Tibial nerve (tissue), 4 donors: ENCODE results near the gene DHCR7. TPM values are rescaled to one million over a fixed set of nuclear protein-coding genes. Genes with fewer than 3 reads are reported as not detected.

Experiments used
- DNase-seq, 2 donors: peaks; one replicate each; pipeline ENCODE4 v3.0.0-alpha.2; 2019; ENCODE audit warnings: low spot score in 2 of 2
- H3K27ac ChIP-seq, 4 donors: fragments of 200-600 bp; sonication (generic) in 3 of 4; one replicate each; pipeline ENCODE4 v1.5.1; 2017 to 2019; ENCODE audit warnings: mild to moderate bottlenecking in 1 of 4
- H3K27me3 ChIP-seq, 2 donors: fragments of 200-600 bp; sonication (generic) in 1 of 2; one replicate each; pipeline versions ENCODE4 v1.5.1 to v1.6.0; 2017 to 2019
- H3K36me3 ChIP-seq, 3 donors: fragments of 200-600 bp; sonication (generic); one replicate each; pipeline ENCODE4 v1.5.1; 2018 to 2019
- H3K4me1 ChIP-seq, 4 donors: fragments of 200-600 bp; sonication (generic) in 3 of 4; one replicate each; pipeline ENCODE4 v1.5.1; 2017 to 2019
- H3K4me3 ChIP-seq, 4 donors: fragments of 200-600 bp; sonication (generic) in 3 of 4; one replicate each; pipeline ENCODE4 v1.5.1; 2017 to 2019; ENCODE audit warnings: mild to moderate bottlenecking in 1 of 4, moderate library complexity in 1 of 4
- H3K9me3 ChIP-seq, 4 donors: fragments of 200-600 bp; sonication (generic) in 3 of 4; one replicate each; pipeline ENCODE4 v1.5.1; 2017 to 2019
- EP300 ChIP-seq, 2 donors: sonication (generic); formaldehyde crosslinking; IDR thresholded peaks; one replicate each; pipeline ENCODE4 v1.6.1; 2017; ENCODE audit warnings: antibody characterized with exemption in 2 of 2, mild to moderate bottlenecking in 1 of 2
- POLR2A ChIP-seq, 2 donors: fragments of 450-650 bp; IDR thresholded peaks; one replicate each; pipeline ENCODE4 v1.6.1; 2017; ENCODE audit warnings: antibody characterized with exemption in 2 of 2, mild to moderate bottlenecking in 2 of 2, moderate library complexity in 2 of 2
- WGBS, 2 donors: methylation state at CpG; one replicate each; pipeline ENCODE4 v1.1.5; 2018; 5-methylcytosine and 5-hydroxymethylcytosine counted together
- total RNA-seq, 4 donors: library from RNA; depleted of rRNA; stranded (reverse); fragments of >200 nt; gene quantifications; one replicate each; pipeline ENCODE4 v1.1.0, GENCODE V29; 2016
- TF ChIP-seq, protein P1 (sequence below), 5 experiments: fragments of 200-600 bp in 3 of 5; fragments of 450-650 bp in 2 of 5; sonication (generic) in 3 of 5; IDR thresholded peaks; one replicate each; pipeline ENCODE4 v1.5.1; 2016 to 2019; ENCODE audit warnings: antibody characterized with exemption in 5 of 5, mild to moderate bottlenecking in 3 of 5, moderate library complexity in 2 of 5

Gene DHCR7
- total RNA-seq, 4 donors from 2014 or later, result 10.3 to 17.3 (median 14.8) TPM

DNA sequence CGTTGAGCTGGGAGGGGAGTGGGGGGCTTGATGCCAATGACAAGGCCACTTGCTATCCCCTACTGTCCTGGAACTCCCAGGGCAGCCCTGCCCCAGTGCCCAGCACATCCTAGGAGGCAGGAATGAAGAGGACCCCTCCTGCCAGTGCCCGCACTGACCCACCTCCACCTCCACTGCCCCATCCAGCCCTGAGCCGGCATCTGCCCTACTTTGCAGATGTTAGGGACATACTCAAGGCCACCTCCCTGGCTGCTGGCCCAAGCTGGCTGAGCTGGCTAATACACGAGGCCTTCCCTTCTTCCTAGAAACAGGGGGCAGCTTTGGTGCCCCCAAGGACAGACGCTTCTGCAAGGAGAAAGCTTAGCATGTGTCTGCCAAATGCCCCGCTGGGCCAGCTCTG lies 10.8 kb downstream of the DHCR7 start:
- Histone ChIP-seq H3K4me3 (no peak overlapping the region), H3K4me1 (peaks cover 0 to 14% (median 0%) of the 10 kb centered on the region in 4 donors), H3K36me3 (peaks cover 0 to 81% (median 0%) of the 10 kb centered on the region in 3 donors), H3K27me3 (no peaks in the 10 kb centered on the region), H3K9me3 (no peaks in the 10 kb centered on the region), H3K27ac (no peak overlapping the region)
- TF ChIP-seq EP300 (IDR thresholded peaks at IDR 0.05) (no peak), POLR2A (IDR thresholded peaks at IDR 0.05) (no peak)
- TF ChIP-seq, protein P1, sequence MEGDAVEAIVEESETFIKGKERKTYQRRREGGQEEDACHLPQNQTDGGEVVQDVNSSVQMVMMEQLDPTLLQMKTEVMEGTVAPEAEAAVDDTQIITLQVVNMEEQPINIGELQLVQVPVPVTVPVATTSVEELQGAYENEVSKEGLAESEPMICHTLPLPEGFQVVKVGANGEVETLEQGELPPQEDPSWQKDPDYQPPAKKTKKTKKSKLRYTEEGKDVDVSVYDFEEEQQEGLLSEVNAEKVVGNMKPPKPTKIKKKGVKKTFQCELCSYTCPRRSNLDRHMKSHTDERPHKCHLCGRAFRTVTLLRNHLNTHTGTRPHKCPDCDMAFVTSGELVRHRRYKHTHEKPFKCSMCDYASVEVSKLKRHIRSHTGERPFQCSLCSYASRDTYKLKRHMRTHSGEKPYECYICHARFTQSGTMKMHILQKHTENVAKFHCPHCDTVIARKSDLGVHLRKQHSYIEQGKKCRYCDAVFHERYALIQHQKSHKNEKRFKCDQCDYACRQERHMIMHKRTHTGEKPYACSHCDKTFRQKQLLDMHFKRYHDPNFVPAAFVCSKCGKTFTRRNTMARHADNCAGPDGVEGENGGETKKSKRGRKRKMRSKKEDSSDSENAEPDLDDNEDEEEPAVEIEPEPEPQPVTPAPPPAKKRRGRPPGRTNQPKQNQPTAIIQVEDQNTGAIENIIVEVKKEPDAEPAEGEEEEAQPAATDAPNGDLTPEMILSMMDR (IDR thresholded peaks at IDR 0.05), result no peak
- no peak for DNase-seq
- WGBS, 2 donors, result 84 to 85% methylated on average over 6 of the region's 6 CpGs

DNA sequence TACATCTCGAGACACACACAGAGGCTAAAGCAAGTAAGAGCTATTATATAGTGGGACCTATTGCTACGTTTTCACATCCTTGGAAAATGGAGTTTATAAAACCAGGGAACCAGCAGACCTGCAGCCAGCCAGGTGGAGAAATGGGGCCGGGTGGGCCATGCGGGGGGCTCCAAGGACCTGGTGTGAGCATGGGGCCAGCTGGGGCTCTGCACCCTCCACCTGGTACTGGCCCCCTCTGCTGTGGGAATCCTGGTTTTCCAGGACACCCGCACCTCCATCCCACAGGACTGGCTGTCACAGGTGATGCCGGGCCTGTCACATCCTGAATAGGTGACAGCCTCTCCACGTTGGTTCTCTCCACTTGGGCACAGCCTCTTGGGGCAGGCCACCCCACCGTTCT lies 11.3 kb downstream of the DHCR7 start:
- peaks cover 0 to 14% (median 0%) of the 10 kb centered on the region in 4 donors for H3K4me1 ChIP-seq
- DNase-seq, result no peak
- H3K9me3 ChIP-seq, result no peaks in the 10 kb centered on the region
- H3K36me3 ChIP-seq, result peaks cover 0 to 75% (median 0%) of the 10 kb centered on the region in 3 donors
- 91 to 94% methylated on average over 7 to 8 of the region's 8 CpGs for WGBS, 2 donors
- H3K27me3 ChIP-seq, result no peaks in the 10 kb centered on the region
- H3K27ac ChIP-seq, result no peak overlapping the region
- no peak overlapping the region for H3K4me3 ChIP-seq
- TF ChIP-seq, protein P1 (IDR thresholded peaks at IDR 0.05), result no peak
- no peak for TF ChIP-seq POLR2A (IDR thresholded peaks at IDR 0.05)
- no peak for TF ChIP-seq EP300 (IDR thresholded peaks at IDR 0.05)

- Histone ChIP-seq H3K4me3 (no peak overlapping the region), H3K4me1 (peaks cover 0 to 14% (median 0%) of the 10 kb centered on the region in 4 donors), H3K9me3 (no peaks in the 10 kb centered on the region), H3K27ac (no peak overlapping the region), H3K36me3 (peaks cover 0 to 61% (median 0%) of the 10 kb centered on the region in 3 donors), H3K27me3 (no peaks in the 10 kb centered on the region)
- TF ChIP-seq EP300 (IDR thresholded peaks at IDR 0.05) (no peak), POLR2A (IDR thresholded peaks at IDR 0.05) (no peak)
- TF ChIP-seq, protein P1 (IDR thresholded peaks at IDR 0.05), result no peak
- WGBS, 2 donors, result 93 to 96% methylated on average over 23 to 39 of the region's 39 CpGs
- no peak for DNase-seq
Measured at GRCh38 chr11:71435278-71435951, 12.8 kb downstream of the DHCR7 start.

DNA sequence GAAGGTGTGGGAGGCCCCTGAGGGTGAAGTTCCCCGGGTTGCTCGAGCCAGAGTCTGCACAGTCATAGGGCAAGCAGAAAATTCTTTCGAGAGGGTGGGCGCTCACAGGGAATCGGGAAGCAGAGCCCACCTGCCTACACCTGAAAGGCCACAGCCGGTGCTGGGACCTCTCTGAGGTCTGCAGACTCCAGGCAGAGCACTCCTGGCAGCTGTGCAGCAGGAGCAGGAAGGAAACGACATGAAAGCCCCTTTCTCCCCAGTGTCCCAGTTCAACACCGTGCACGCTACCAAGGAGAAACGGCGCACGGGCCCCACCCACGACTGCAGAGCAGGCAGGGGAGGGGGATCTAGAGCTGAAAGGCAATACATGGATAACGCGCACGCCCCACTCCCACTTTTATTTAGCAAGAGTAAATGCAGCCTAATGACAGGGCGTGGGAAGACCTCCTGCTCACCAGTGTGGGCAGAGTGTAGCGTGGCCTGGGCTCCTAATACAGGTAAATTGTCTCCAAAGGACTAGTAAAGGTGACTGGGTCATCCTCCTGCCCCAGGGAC lies 13.5 kb downstream of the DHCR7 start:
- Histone ChIP-seq H3K4me3 (no peak overlapping the region), H3K4me1 (peaks cover 0 to 14% (median 0%) of the 10 kb centered on the region in 4 donors), H3K9me3 (no peaks in the 10 kb centered on the region), H3K27me3 (no peaks in the 10 kb centered on the region), H3K27ac (peak overlapping the region in 1 of 4 donors; percentile 80), H3K36me3 (peaks cover 0 to 53% (median 0%) of the 10 kb centered on the region in 3 donors)
- 77 to 82% methylated on average over 18 of the region's 18 CpGs for WGBS, 2 donors
- no peak for DNase-seq
- TF ChIP-seq, protein P1 (IDR thresholded peaks at IDR 0.05), result no peak
- TF ChIP-seq POLR2A (IDR thresholded peaks at IDR 0.05) (no peak), EP300 (IDR thresholded peaks at IDR 0.05) (no peak)
